ENCODE results near the gene VPS36.

The VPS36 gene

GRCh38 chr13:52428295-52428694 is 22.1 kb downstream of the VPS36 start:
- peaks cover 56% of the 10 kb centered on the region for H3K36me3 ChIP-seq (ENCODE audit: insufficient read depth, low read length)
- peak overlapping the region; percentile 57 for H3K4me2 ChIP-seq (ENCODE audit: low read depth, low read length, poor library complexity, severe bottlenecking)
- no peaks in the 10 kb centered on the region for H3K9me2 ChIP-seq (replicated peaks; ENCODE audit: low read depth, low read length)

GRCh38 chr13:52421216-52421615 is 29.2 kb downstream of the VPS36 start:
- no peaks in the 10 kb centered on the region for H3K9me2 ChIP-seq (replicated peaks; ENCODE audit: low read depth, low read length)
- H3K4me1 ChIP-seq (ENCODE audit: insufficient read depth, low read length, poor library complexity, severe bottlenecking) = peaks cover 23% of the 10 kb centered on the region
- H2AFZ ChIP-seq (ENCODE audit: low read length) = no peak overlapping the region
- H3K4me2 ChIP-seq (ENCODE audit: low read depth, low read length, poor library complexity, severe bottlenecking) = peak overlapping the region; percentile 62
- no peaks in the 10 kb centered on the region for H3K9me3 ChIP-seq (ENCODE audit: insufficient read depth, low read depth, low read length)
- TF ChIP-seq CTCF (conservative IDR thresholded peaks at IDR 0.05; ENCODE audit: low read length) = no peak
- TF ChIP-seq EZH2phosphoT487 (IDR thresholded peaks at IDR 0.05; ENCODE audit: borderline replicate concordance) = no peak
- peak overlapping the region; percentile 45 for H3K4me3 ChIP-seq (ENCODE audit: low read length, poor library complexity, severe bottlenecking)
- no peaks in the 10 kb centered on the region for H4K20me1 ChIP-seq (ENCODE audit: insufficient read depth, low read length, poor library complexity, severe bottlenecking)
- peaks cover 59% of the 10 kb centered on the region for H3K36me3 ChIP-seq (ENCODE audit: insufficient read depth, low read length)
- peak overlapping the region; percentile 56 for H3K9ac ChIP-seq (ENCODE audit: low read depth, low read length, poor library complexity, severe bottlenecking)
- no peaks in the 10 kb centered on the region for H3F3A ChIP-seq (ENCODE audit: low read depth)
- H3K27me3 ChIP-seq (ENCODE audit: insufficient read depth, low read length, poor library complexity, severe bottlenecking) = no peaks in the 10 kb centered on the region
- no peaks in the 10 kb centered on the region for H3K79me2 ChIP-seq (ENCODE audit: insufficient read depth, low read length)

More at GRCh38 chr13:52428295-52428694, 22.1 kb downstream of the VPS36 start:
- peaks cover 4% of the 10 kb centered on the region; the same call in 1 of the 2 replicates for H3F3A ChIP-seq (ENCODE audit: low read depth)
- no peaks in the 10 kb centered on the region for H3K27me3 ChIP-seq (ENCODE audit: insufficient read depth, low read length, poor library complexity, severe bottlenecking)
- no peak overlapping the region for H2AFZ ChIP-seq (ENCODE audit: low read length)
- H3K79me2 ChIP-seq (ENCODE audit: insufficient read depth, low read length) = peaks cover 3% of the 10 kb centered on the region; the same call in 1 of the 2 replicates
- peak overlapping the region; percentile 50 for H3K4me3 ChIP-seq (ENCODE audit: low read length, poor library complexity, severe bottlenecking)
- H3K9ac ChIP-seq (ENCODE audit: low read depth, low read length, poor library complexity, severe bottlenecking) = peak overlapping the region; percentile 62
- no peaks in the 10 kb centered on the region for H3K9me3 ChIP-seq (ENCODE audit: insufficient read depth, low read depth, low read length)
- TF ChIP-seq EZH2phosphoT487 (IDR thresholded peaks at IDR 0.05; ENCODE audit: borderline replicate concordance) = no peak
- H3K4me1 ChIP-seq (ENCODE audit: insufficient read depth, low read length, poor library complexity, severe bottlenecking) = peaks cover 17% of the 10 kb centered on the region
- no peaks in the 10 kb centered on the region for H4K20me1 ChIP-seq (ENCODE audit: insufficient read depth, low read length, poor library complexity, severe bottlenecking)

- Histone ChIP-seq H3K4me1 (ENCODE audit: insufficient read depth, low read length, poor library complexity, severe bottlenecking) (peaks cover 23% of the 10 kb centered on the region), H3K9me3 (ENCODE audit: insufficient read depth, low read depth, low read length) (no peaks in the 10 kb centered on the region), H3F3A (ENCODE audit: low read depth) (no peaks in the 10 kb centered on the region), H3K79me2 (ENCODE audit: insufficient read depth, low read length) (no peaks in the 10 kb centered on the region), H3K9me2 (replicated peaks; ENCODE audit: low read depth, low read length) (no peaks in the 10 kb centered on the region), H3K36me3 (ENCODE audit: insufficient read depth, low read length) (peaks cover 61% of the 10 kb centered on the region), H3K9ac (ENCODE audit: low read depth, low read length, poor library complexity, severe bottlenecking) (no peak overlapping the region), H3K4me2 (ENCODE audit: low read depth, low read length, poor library complexity, severe bottlenecking) (no peak overlapping the region), H3K4me3 (ENCODE audit: low read length, poor library complexity, severe bottlenecking) (no peak overlapping the region), H4K20me1 (ENCODE audit: insufficient read depth, low read length, poor library complexity, severe bottlenecking) (no peaks in the 10 kb centered on the region), H2AFZ (ENCODE audit: low read length) (no peak overlapping the region), H3K27me3 (ENCODE audit: insufficient read depth, low read length, poor library complexity, severe bottlenecking) (no peaks in the 10 kb centered on the region)
- TF ChIP-seq EZH2phosphoT487 (IDR thresholded peaks at IDR 0.05; ENCODE audit: borderline replicate concordance) (no peak), CTCF (conservative IDR thresholded peaks at IDR 0.05; ENCODE audit: low read length) (no peak)
Observed at GRCh38 chr13:52419080-52419479, 31.4 kb downstream of the VPS36 start.

- Histone ChIP-seq H3K9me3 (ENCODE audit: insufficient read depth, low read depth, low read length) (no peaks in the 10 kb centered on the region), H3K9me2 (replicated peaks; ENCODE audit: low read depth, low read length) (no peaks in the 10 kb centered on the region), H3K27me3 (ENCODE audit: insufficient read depth, low read length, poor library complexity, severe bottlenecking) (no peaks in the 10 kb centered on the region), H3K4me3 (ENCODE audit: low read length, poor library complexity, severe bottlenecking) (no peak overlapping the region), H3K79me2 (ENCODE audit: insufficient read depth, low read length) (no peaks in the 10 kb centered on the region), H2AFZ (ENCODE audit: low read length) (no peak overlapping the region), H3K4me1 (ENCODE audit: insufficient read depth, low read length, poor library complexity, severe bottlenecking) (peaks cover 8% of the 10 kb centered on the region), H4K20me1 (ENCODE audit: insufficient read depth, low read length, poor library complexity, severe bottlenecking) (no peaks in the 10 kb centered on the region), H3F3A (ENCODE audit: low read depth) (no peaks in the 10 kb centered on the region), H3K4me2 (ENCODE audit: low read depth, low read length, poor library complexity, severe bottlenecking) (no peak overlapping the region), H3K9ac (ENCODE audit: low read depth, low read length, poor library complexity, severe bottlenecking) (no peak overlapping the region), H3K36me3 (ENCODE audit: insufficient read depth, low read length) (peaks cover 51% of the 10 kb centered on the region; the same call in 1 of the 2 replicates)
- TF ChIP-seq CTCF (conservative IDR thresholded peaks at IDR 0.05; ENCODE audit: low read length) = no peak
- no peak for TF ChIP-seq EZH2phosphoT487 (IDR thresholded peaks at IDR 0.05; ENCODE audit: borderline replicate concordance)
Observed at GRCh38 chr13:52414963-52415362, 35.5 kb downstream of the VPS36 start.
